ENCODE data around the gene KLHL22. TPM values are rescaled to one million over a fixed set of nuclear protein-coding genes. Genes with fewer than 3 reads are reported as not detected.

KLHL22 gene
- total RNA-seq, 1 donor from 2014 or later, result 24.9 TPM

DNA sequence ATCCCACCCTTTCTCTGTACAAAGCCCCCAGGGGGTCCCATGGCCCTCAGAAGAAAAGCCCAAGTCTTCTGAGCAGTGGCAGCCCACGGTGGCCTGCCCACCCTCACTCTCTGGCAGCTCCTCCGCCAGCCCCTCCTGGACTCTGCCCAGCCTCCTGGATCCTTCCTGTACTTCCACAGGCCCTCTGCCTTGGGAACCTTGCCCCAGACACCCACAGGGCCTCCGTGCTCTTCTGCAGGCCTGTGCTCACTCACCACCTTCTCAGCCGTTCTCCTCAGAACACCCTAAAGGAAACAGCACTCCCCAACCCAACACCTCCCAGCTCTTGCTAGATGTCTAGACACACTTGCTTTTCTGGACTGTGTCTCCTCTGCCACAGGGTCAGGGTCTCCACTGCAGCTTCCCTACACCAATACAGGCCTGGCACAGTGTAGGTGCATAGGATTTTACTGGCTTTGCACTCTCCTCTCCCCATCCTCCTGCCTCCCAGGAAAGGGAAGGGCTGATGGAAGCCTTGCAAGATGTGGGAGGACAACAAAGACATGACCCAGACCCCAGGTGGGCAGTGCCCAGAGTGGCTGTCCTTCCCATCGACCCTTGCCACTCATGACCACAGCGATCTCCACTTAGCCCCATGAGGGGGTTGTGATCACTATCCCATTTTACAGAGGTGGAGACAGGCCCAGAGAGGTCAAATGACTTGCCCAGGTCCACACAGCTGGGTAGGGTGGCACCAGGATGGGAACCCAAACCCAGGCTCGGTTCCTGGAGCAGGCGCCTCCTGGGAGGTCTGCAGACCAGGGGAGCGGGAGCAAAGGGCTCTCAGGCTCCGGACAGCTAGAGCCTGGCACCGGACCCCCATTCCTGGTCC, 59.9 kb downstream of the KLHL22 start:
- no peak for DNase-seq (ENCODE audit: low spot score)

DNA sequence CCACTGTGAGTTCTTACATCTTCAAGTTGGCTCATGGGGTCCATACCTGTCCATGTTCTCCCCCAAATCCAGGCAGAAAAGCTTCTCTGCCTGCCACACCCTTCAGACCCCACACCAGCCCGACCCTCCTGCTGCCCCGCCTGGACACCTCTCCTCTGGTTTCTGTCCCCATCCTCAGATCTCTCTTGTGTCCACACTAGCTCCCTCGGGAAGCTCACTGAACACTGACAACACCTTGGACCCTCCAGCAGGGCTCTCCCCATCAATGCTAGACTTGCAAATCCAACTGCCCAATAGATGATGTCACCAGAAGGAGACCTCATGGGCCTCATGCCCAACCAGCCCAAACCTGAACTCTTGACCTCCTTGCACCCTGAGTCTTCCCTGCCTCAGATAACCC, 60.8 kb downstream of the KLHL22 start:
- DNase-seq (ENCODE audit: low spot score), result no peak

DNA sequence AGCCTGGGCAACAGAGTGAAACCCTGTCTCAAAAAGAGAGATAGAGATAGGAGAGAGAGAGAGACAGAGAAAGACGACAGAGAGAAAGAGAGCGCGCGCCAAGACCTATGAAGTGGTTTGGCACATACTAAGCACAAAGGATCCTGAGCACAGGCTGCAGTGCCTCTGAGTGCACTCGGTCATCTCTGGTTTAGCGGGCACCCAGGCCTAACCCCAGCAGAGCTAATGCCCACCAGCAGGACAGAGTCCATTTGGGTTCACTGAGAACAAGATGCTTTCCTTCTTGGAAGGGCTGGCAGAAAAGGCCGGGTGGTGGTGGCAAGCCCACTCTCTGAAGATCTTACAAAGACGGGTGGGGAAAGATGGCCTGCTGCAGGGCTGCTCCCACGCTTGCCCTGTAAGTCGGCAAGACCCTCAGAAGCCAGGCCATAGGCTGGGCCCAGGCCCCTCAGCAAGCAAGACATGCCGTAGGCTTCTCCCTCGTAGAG, 61.3 kb downstream of the KLHL22 start:
- DNase-seq (ENCODE audit: low spot score), result no peak

DNA sequence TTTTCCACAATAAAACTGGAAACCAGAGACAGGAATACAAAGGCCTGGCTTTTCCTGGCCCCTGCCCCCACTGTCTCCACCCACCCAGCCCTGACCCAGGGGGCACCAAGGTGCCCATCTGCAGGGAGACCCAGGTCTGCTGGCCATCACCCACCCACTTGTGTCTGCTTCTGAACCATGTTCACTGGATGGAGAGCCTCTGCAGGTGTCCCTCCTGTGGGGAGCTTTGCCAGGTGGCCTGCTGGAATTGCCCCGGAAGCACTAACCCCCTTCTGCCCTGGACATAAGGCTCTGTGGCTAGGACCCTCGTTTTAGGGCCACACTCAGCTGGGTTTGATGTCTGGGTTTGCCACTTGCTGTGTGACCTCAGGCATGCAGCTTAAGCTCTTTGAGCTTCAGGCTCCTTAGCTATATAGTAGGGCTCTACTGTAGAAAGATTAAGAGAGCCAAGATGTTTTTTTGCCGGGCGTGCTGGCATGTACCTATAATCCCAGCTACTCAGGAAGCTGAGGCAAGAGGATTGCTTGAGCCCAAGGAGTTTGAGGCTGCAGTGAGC, 61.8 kb downstream of the KLHL22 start:
- no peak for DNase-seq (ENCODE audit: low spot score)

DNA sequence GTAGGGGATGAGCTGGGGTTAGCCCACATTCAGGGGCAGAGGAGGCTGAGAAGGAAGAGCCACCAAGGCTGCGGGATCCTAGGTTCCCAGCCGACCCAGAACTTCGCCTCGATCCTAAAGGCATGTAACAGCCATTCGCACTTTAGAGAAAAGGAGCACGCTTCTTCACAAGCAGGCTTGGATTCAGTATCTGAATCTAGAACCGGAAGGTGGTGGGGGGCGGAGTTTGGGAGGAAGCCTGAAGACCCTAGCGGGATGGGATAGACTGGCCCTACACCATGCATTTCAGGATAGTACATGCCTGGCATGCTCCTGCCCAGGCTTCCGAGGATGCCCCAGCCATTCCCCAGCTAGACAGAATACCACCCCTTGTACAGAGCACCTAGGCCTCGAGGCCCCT, 62.4 kb downstream of the KLHL22 start:
- no peak for DNase-seq (ENCODE audit: low spot score)

DNA sequence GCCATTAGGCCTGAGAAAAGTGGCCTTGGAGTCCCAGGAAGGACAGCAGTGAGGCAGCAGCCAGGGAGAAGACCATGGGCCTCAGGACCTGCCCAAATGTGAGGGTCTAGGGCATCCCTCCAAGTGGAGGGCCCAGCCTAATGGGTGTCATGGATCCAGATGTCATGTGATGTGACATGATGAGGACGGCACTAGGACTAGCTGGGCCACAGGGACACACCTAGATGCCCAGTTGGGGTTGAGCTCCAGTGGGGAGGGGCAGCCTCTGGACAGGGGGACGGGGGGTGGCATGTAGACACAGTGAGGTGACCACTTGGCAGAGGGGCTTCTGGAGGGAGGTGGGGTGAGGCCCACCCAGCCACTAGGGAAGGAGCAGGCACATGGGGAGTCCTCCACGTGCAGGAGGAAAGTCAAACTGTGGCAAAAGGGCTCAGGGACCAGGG, 63.3 kb downstream of the KLHL22 start:
- peak; percentile 59 for DNase-seq (ENCODE audit: low spot score)

DNA sequence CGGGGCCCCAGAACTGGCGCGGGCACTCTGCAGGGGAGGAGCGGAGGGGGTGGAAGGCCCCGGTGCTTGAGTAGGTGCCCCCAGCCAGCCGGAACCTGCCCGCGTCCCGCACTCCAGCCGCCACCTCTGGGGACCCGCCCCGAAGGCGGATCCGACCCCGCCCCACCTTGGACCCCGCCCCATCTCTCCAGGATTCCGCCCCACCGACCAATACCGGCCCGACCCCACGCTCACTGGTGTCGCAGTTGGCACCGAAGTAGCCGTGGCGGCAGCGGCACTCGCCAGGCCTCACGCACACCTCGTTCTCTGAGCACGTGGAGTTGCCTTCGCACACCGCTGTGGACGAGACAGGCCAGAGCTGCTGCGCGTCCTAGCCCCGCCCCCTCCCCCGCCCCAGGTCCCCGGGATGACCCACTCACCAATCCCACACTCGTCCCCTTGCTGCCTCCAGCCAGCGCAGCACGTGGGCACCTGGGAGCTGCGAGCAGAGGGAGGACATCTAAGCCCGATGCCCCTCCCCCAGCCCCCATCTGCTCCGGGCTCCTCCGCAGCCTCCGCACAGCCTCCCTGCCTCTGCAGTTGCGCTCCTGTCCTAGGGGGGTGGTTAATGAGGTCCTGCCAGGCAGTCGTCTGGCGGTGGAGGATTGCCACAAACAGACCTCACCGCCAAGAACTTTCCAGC, 63.9 kb downstream of the KLHL22 start:
- DNase-seq (ENCODE audit: low spot score), result peak; percentile 53

DNA sequence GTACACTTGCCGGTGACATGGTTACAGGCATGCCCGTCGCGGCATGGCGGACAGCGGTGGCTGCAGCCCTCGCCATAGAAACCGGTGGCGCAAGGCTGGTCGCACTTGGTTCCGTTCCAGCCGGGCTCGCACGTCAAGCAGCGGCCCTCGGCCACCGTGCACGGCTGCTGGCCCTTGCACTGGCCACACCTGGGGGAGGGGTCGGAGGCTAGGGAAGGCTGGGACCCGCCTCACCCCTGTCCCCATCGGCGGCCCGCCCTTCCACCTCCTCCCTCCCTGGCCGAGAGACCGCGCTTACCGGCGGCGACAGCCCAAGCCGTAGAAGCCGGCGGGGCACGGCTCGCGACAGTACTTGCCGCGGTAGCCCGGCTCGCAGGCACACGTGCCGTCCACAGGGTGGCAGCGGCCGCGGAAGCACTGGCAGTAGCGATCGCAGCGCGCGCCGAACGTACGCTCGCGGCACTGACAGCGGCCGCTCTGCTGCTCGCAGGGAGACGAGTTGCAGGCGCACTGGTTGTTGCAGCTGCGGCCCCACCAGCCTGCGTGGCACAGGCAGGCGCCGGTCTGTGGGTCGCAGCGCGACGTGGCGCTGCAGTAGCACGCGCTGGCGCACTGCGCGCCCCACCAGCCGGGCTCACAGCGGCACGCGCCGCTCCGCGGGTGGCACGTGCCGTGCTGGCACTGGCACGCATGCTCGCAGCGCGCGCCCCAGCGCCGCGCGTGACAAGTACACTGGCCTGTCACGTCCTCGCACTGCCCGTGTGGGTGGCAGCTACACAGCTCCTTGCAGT, 64.7 kb downstream of the KLHL22 start:
- peak; percentile 85 for DNase-seq (ENCODE audit: low spot score)

DNA sequence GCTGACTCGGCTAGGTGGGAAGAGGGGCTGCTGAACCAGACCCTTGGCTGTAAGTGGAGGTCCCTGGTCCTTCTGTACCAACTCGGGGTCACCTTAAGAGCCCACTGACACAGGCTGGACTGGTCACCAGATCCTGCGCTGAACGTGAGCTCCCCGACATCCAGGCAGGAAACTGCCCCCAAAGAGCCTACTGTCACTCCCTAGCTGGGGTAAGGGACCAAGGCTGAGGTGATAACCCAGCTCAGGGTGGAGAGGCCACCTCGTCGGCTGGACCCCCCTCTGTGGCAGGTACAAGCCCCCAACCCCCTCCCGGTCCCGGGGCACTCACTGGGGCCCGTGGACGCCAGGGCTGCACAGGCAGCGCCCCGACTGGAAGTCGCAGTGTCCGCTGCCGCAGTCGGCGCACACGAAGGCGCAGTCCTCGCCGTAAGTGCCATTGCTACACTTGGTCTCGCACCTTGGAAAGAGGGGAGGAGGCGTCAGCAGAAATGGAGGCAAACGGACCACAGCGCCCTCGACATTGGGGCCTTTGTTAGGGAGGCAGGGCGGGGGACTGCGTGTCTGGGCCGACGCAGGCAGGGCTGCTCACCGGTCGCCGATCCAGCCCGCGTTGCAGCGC, 65.4 kb downstream of the KLHL22 start:
- DNase-seq (ENCODE audit: low spot score), result peak; percentile 89

DNA sequence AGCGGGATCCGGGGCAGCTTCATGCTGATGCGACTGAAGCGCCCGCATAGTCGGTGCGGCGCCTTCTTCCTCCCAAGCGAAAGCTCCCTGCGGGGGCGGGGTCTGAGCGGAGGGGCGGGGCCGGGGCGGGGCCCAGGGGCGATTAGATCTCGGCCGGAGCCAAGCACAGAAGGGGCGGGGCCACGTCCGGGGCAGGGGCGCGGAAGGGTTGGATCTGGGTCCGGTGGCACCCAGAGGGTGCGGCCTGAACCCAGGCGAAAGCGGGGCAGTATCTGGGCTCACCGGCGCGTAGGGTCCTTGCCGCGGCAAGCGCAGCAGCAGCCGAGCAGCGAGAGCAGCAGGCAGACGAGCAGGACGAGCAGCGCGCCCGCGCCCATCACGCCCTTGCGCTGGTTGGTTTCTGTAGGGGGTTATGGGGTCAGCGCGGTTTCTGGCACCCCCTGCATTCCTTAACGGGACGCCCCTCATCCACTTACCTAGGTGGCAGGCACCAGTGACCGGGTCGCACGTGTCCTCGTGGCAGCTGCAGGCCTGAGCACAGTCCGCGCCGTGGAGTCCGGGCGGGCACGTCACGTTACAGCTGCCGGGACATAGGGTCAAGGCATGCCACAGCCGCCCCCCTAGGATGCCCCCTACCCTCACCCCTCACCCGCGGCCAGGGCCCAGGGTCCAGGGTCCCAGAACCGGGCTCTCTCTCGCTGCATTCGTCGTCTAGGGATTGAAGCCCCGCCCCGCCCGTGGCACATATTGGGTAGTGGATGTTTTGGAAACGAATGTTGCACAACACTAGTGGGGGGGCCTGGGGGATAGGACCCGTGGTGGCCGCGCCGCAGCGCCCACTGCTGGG, 66.1 kb downstream of the KLHL22 start:
- DNase-seq (ENCODE audit: low spot score), result peak; percentile 82

DNA sequence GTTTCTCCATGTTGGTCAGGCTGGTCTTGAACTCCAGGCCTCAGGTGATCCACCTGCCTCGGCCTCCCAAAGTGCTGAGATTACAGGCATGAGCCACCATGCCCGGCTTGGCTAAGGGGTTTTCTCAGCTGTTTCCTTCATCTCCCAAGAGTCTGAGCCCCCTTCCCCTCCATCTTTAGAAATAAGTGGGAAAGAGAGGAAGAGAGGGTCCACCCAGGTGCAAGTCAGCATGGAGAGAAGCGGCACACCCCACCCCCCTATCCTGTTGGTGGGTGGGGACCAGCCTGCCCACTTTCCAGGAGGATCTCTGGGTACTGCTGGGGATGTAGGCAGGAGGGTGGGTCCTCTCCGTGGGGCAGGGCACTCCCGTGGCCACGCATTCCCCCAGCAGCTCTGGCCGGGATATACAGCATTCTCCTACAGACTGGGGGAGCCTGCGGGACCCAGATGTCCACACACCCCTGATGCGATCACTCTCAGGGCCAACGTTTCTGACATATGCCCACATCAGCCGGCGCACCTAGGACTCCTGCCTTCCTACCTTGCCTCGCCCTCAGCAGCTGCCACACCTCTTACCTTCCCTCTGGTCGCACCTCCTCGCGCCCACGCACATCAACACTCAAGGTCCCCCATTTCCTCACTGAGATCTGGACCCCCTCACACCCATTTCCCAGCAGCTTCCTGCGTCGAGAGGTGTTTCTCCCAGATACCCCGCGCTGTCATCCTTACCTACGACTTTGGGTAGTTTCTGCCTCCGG, 66.9 kb downstream of the KLHL22 start:
- no peak for DNase-seq (ENCODE audit: low spot score)

DNA sequence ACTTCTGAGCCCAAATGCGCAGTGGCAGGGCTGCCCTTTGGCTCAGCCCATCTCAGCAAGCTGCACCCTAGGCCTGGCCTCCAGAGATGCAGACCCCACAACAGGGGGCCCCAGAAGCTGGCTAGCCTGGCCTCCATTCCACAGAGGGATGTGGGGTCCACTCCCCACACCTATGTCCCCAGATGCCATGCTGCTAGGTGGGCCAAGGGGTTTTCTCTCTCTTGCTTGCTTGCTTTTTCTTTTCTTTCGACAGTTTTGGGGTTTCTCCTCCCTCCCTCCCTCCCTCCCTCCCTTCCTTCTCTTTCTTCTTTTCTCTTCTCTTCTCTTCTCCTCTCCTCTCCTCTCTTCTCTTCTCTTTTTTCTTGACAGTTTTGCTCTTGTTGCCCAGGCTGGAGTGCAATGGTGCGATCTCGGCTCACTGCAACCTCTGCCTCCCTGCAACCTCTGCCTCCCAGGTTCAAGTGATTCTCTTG, 67.6 kb downstream of the KLHL22 start:
- no peak for DNase-seq (ENCODE audit: low spot score)

DNA sequence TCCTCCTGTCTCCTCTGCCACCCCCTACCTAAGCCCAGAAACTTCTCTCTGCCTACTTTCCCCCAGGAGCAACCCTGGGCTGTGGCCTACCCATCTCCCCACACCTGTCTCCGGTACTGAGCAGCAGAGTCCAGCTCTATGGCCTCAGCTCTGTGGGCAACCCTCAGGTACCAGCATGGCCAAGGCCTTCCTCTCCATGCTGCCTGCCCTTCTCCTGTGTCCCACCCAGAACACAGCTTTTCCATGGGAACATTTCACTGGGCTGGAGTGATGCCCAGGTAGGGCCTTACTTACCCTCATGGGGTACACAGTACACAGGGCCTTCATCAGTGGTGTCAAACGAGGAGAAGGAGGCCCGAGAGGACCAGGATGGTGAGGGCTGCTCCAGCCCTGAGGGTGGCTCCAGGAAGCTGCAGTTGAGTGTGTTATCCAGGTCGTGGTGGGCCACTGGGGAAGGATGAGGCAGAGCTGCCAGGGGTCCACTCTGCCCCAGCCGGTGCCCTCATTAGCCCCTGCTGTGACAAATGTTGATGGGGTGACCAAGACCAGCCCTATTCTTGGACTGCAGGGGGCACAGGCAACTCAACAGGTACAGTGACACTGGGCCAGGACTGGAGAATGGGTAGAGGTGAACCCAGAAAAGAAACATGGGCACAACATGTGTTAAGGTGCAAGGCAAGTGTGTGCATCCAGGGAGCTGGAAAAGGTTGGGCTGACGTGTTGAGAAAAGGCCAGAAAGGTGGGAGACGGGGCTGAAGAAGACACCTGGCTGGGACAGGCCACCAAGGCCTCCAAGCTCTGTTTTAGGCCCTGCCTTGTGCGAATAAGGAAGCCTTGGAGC, 68.3 kb downstream of the KLHL22 start:
- no peak for DNase-seq (ENCODE audit: low spot score)

DNA sequence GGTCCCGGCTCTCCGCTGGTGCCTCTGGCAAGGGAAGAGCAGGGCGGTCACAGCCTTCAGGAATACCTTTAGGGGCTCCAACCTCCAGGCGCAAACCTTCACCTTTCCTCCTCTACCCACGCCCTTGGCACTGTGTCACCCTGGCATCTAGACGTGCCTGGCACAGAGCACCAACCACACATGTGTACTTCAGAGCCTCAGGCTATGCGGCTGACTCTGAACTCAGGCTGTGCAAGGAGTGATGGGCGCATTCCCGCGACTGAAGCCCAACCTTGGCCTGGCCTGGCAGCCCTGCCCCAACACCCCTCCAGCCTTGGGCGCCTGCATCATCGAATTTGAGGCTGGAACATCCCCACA, 69.4 kb downstream of the KLHL22 start:
- DNase-seq (ENCODE audit: low spot score), result no peak

DNA sequence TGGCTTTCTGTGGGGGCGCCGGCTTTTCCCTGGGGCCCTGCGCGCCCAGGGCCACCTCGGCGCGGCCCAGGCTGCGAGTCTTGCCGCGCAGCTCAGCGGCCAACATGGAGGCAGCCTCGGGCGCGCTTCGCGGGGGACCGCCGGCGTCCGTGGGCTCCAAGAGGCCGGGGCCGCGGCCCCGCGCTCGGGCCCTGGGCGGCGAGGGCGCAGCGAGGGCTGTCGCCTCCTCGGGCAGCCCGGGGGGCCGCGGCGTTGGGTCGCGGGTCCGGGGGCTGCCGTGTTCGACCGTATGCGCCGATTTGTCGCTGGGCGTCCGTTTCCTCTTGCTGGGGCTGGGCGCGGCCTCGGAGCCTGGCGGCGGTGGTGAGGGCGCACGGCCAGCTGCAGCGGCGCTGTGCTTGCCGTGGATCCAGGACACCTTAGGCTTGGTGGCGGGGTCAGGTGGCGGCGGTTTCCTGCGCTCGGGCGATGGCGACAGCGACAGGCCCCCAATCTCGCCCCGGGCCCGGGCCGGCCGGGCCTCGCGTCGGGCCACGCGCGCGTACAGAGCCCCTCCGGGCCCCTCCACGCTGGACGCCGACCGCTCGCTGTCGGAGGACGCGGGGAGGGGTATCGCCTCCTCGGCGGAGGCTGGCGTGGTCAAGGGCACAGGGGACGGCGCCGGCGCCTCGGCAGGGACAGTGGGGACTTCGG, 69.9 kb downstream of the KLHL22 start:
- no peak for DNase-seq (ENCODE audit: low spot score)

DNA sequence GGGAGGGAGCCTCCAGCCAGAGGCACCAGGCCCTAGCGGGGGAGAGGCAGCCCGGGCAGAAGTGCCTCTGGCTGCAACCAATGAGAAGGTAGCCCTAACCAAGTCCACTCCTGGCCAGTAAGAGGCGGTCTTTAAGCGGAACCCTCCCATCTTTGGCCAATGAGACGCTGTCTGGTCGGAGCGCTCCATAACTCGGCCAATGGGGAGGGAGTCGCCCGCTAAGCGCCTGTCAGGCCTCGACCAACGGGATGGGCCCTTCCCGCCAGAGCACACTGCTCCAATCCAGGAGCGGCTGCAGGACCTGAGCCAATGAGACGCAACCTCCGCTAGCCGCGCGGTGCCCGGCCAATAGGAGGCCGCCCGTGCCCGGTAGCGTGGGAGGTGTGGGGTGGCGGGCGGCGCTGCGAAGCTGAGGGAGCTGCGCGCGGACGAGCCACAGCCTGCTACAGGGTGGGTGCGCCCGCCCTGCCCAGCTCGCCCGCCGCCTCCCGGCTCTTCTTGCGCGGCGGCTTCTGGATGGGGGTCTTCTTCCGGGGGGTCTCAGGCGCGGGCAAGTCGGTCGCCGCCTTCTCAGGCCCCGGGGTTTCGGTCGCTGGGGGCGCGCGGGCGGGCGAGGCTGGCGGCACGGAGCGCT, 70.5 kb downstream of the KLHL22 start:
- no peak for DNase-seq (ENCODE audit: low spot score)

DNA sequence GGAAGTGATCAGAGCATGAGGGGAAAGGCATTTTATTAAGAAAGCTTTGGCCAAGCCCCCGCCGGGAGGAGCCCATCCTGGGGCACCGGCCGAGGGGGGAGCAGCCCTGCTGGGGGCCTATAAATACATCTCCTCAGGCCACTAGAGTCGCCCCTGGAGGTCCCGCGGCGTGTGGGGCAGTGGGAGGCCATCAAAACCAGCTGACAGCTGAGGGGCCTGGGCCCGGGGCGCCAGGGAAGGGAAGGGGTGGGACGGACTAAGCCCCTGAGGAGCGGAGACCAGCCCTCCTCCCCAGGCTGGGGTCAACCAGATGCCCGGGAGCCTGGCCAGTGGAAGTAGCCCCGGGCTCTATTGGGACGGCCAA, 71.0 kb downstream of the KLHL22 start:
- no peak for DNase-seq (ENCODE audit: low spot score)

Measured in mesenteric fat pad (tissue), 1 donor.